ENCODE measurements around the gene ZBTB46.

- no peak for TF ChIP-seq POLR2A (IDR thresholded peaks at IDR 0.05)
- no peak for TF ChIP-seq CTCF (IDR thresholded peaks at IDR 0.05)
Measured at GRCh38 chr20:63774306-63774705, 56.8 kb downstream of the ZBTB46 start.
